ENCODE measurements around the gene CFAP20DC. TPM values are rescaled to one million over a fixed set of nuclear protein-coding genes. Genes with fewer than 3 reads are reported as not detected.
A peak's percentile ranks its signal among the peaks of the same experiment; 100 is the strongest.

The CFAP20DC gene
- total and polyA plus RNA-seq, 10 of the 15 experiments (the other 5 are each of a cell fraction or from before 2014, with no cell fraction given), result 0.53 to 11.6 (median 2.0) TPM

DNA sequence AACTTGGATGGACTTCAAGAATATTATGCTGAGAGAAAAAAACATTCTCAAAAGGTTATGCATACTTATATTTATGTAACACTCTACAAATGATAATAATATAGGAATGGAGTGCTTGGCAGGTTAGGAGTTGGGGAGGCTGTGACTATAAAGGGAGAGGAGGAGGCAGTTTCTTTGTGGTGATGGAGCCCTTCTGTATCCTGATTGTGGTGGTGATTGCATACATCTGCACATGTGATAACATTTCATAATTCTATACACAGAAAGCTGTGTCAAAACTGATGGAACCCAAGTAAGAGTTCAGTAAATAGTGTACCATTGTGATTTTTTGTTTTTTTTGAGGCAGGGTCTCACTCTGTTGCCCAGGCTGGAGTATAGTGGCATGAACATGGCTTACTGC is 351.6 kb downstream of the CFAP20DC start:
- Histone ChIP-seq H3K27me3 (replicated peaks in 1 of 2; ENCODE audit: control insufficient read depth in 2 of 2, insufficient read depth in 2 of 2, low read length in 1 of 2) (no peaks in the 10 kb centered on the region), H4K20me1 (ENCODE audit: control insufficient read depth, insufficient read depth) (no peaks in the 10 kb centered on the region), H3K4me3 (no peak overlapping the region), H3K4me1 (ENCODE audit: control insufficient read depth, insufficient read depth, low read length) (no peaks in the 10 kb centered on the region), H2AFZ (ENCODE audit: control insufficient read depth, low read depth, low read length) (no peak overlapping the region), H3K27ac (ENCODE audit: control insufficient read depth, insufficient read depth) (no peak overlapping the region), H3K36me3 (ENCODE audit: control insufficient read depth in 2 of 2, insufficient read depth in 2 of 2, low read length in 1 of 2) (no peaks in the 10 kb centered on the region), H3K9me3 (replicated peaks; ENCODE audit: control insufficient read depth, insufficient read depth, low read length) (no peaks in the 10 kb centered on the region), H3K9ac (ENCODE audit: control insufficient read depth, insufficient read depth, low read length) (no peak overlapping the region), H3K4me2 (ENCODE audit: control insufficient read depth, insufficient read depth) (no peak overlapping the region), H3K79me2 (ENCODE audit: control insufficient read depth, insufficient read depth, low read length) (no peaks in the 10 kb centered on the region)
- intact Hi-C loops (cut with micrococcal nuclease; ENCODE audit: unreplicated experiment), result loop anchor here (10.0 kb wide), 1 partner anchor 177 kb away; no protein-coding TSS in a partner anchor
- ChIA-PET POLR2A (no interaction called here), CTCF (interaction anchor here (0.5 kb wide), 1 partner anchor 137 kb away, joined by 3 read pairs; no protein-coding TSS in a partner anchor), RAD21 (ENCODE audit: unreplicated experiment) (no interaction called here), SMC1A (ENCODE audit: uncharacterized antibody, unreplicated experiment) (interaction anchor here (1.5 kb wide), 1 partner anchor 126 kb away, joined by 4 read pairs; no protein-coding TSS in a partner anchor)
- no peak for ATAC-seq
- no TSS peak for BruUV-seq (replicated peaks)
- in situ Hi-C loops (cut with MboI), result no loop called here
- no peak for DNase-seq (ENCODE audit: low read depth, low spot score)
- TF ChIP-seq CREM (IDR thresholded peaks at IDR 0.05; ENCODE audit: low read depth), result no peak
- no peak for FAIRE-seq

DNA sequence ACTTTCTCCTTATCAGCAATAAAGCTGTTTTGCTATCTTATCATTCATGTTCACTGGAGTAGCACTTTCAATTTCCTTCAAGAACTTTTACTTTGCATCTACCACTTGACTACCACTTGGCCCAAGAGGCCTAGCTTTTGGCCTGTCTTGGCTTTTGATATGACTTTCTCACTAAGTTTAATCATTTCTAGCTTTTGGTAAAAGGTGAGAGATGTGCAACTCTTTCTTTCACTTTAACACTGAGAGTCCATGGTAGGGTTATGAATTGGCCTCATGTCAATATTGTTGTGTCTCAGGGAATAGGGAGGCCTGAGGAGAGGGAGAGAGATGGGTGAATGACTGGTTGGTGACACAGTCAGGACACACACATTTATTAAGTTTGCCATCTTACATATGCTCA is 352.3 kb downstream of the CFAP20DC start:
- in situ Hi-C loops (cut with MboI) (no loop called here), intact Hi-C loops (cut with micrococcal nuclease; ENCODE audit: unreplicated experiment) (loop anchor here (10.0 kb wide), 1 partner anchor 177 kb away; no protein-coding TSS in a partner anchor)
- H3K9ac ChIP-seq (ENCODE audit: control insufficient read depth, insufficient read depth, low read length), result no peak overlapping the region
- no peaks in the 10 kb centered on the region for H3K9me3 ChIP-seq (replicated peaks; ENCODE audit: control insufficient read depth, insufficient read depth, low read length)
- H3K27ac ChIP-seq (ENCODE audit: control insufficient read depth, insufficient read depth), result no peak overlapping the region
- H3K79me2 ChIP-seq (ENCODE audit: control insufficient read depth, insufficient read depth, low read length), result no peaks in the 10 kb centered on the region
- H3K4me2 ChIP-seq (ENCODE audit: control insufficient read depth, insufficient read depth), result no peak overlapping the region
- H3K27me3 ChIP-seq (replicated peaks in 1 of 2; ENCODE audit: control insufficient read depth in 2 of 2, insufficient read depth in 2 of 2, low read length in 1 of 2), result no peaks in the 10 kb centered on the region
- no peaks in the 10 kb centered on the region for H3K36me3 ChIP-seq (ENCODE audit: control insufficient read depth in 2 of 2, insufficient read depth in 2 of 2, low read length in 1 of 2)
- ATAC-seq, result peak; percentile 58
- no peak for FAIRE-seq
- POLR2A ChIA-PET, result no interaction called here
- RAD21 ChIA-PET (ENCODE audit: unreplicated experiment), result interaction anchor here (1.0 kb wide), 1 partner anchor 355 kb away, joined by 3 read pairs; no protein-coding TSS in a partner anchor
- CTCF ChIA-PET, result no interaction called here
- DNase-seq (ENCODE audit: low read depth, low spot score), result no peak
- H3K4me3 ChIP-seq, result no peak overlapping the region
- no peak overlapping the region for H2AFZ ChIP-seq (ENCODE audit: control insufficient read depth, low read depth, low read length)
- no peaks in the 10 kb centered on the region for H4K20me1 ChIP-seq (ENCODE audit: control insufficient read depth, insufficient read depth)
- no peaks in the 10 kb centered on the region for H3K4me1 ChIP-seq (ENCODE audit: control insufficient read depth, insufficient read depth, low read length)
- SMC1A ChIA-PET (ENCODE audit: uncharacterized antibody, unreplicated experiment), result interaction anchor here (1.5 kb wide), 1 partner anchor 127 kb away, joined by 4 read pairs; no protein-coding TSS in a partner anchor
- BruUV-seq (replicated peaks), result no TSS peak
- TF ChIP-seq, protein P1, sequence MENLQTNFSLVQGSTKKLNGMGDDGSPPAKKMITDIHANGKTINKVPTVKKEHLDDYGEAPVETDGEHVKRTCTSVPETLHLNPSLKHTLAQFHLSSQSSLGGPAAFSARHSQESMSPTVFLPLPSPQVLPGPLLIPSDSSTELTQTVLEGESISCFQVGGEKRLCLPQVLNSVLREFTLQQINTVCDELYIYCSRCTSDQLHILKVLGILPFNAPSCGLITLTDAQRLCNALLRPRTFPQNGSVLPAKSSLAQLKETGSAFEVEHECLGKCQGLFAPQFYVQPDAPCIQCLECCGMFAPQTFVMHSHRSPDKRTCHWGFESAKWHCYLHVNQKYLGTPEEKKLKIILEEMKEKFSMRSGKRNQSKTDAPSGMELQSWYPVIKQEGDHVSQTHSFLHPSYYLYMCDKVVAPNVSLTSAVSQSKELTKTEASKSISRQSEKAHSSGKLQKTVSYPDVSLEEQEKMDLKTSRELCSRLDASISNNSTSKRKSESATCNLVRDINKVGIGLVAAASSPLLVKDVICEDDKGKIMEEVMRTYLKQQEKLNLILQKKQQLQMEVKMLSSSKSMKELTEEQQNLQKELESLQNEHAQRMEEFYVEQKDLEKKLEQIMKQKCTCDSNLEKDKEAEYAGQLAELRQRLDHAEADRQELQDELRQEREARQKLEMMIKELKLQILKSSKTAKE (IDR thresholded peaks at IDR 0.05; ENCODE audit: low read depth, poor library complexity, severe bottlenecking), result no peak
- TF ChIP-seq RAD21 (IDR thresholded peaks at IDR 0.05; ENCODE audit: insufficient read depth, low read depth, low read length) (no peak), FOXM1 (IDR thresholded peaks at IDR 0.05; ENCODE audit: low read depth, low read length) (no peak), TCF3 (IDR thresholded peaks at IDR 0.05; ENCODE audit: borderline replicate concordance, insufficient read depth, low read depth, low read length) (no peak), ZNF217 (IDR thresholded peaks at IDR 0.05) (peak; percentile 87; the same call in 1 of the 2 replicates), IKZF1 (conservative IDR thresholded peaks at IDR 0.05) (0 out of 2 replicates have a peak, but pooled peaks have one; percentile 29), STAT1 (conservative IDR thresholded peaks at IDR 0.05) (no peak), IRF4 (IDR thresholded peaks at IDR 0.05; ENCODE audit: low read depth, low read length) (peak; percentile 53; the same call in 1 of the 2 replicates), CHD4 (IDR thresholded peaks at IDR 0.05) (no peak), SREBF1 (IDR thresholded peaks at IDR 0.05; ENCODE audit: low read length) (peak; percentile 54; the same call in 1 of the 2 replicates), KLF5 (IDR thresholded peaks at IDR 0.05; ENCODE audit: partially characterized antibody) (no peak), WRNIP1 (IDR thresholded peaks at IDR 0.05; ENCODE audit: borderline replicate concordance, low read depth, low read length) (no peak)
- TF ChIP-seq, protein P2, sequence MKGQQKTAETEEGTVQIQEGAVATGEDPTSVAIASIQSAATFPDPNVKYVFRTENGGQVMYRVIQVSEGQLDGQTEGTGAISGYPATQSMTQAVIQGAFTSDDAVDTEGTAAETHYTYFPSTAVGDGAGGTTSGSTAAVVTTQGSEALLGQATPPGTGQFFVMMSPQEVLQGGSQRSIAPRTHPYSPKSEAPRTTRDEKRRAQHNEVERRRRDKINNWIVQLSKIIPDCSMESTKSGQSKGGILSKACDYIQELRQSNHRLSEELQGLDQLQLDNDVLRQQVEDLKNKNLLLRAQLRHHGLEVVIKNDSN (IDR thresholded peaks at IDR 0.05; ENCODE audit: borderline replicate concordance, extremely low read length, insufficient read depth, low read depth, low read length), result no peak
- TF ChIP-seq, protein P3, sequence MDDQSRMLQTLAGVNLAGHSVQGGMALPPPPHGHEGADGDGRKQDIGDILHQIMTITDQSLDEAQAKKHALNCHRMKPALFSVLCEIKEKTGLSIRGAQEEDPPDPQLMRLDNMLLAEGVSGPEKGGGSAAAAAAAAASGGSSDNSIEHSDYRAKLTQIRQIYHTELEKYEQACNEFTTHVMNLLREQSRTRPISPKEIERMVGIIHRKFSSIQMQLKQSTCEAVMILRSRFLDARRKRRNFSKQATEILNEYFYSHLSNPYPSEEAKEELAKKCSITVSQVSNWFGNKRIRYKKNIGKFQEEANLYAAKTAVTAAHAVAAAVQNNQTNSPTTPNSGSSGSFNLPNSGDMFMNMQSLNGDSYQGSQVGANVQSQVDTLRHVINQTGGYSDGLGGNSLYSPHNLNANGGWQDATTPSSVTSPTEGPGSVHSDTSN (IDR thresholded peaks at IDR 0.05; ENCODE audit: insufficient replicate concordance, low read depth, low read length), result no peak
